Measurements from ENCODE around the gene NRROS.

NRROS gene

DNA sequence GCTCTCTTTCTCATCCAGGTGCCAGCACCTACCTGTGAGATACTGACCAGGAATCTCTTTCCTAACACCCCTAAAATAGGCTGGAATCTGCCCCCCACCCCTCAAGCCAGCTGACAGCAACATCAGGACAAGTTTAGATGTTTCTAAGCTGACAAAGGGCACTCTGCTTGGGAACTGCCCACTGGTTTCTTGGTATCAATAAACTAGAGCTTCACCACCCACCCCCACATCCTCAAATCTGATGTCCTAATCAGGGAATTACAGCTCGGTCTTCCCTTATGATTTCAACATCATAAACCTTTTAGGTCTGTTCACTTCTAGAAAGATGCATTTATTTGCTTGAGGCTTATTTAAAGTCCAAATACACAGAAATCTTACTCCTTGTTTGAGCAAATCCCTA lies 37.9 kb downstream of the NRROS start:
- no peaks in the 10 kb centered on the region for H3K4me1 ChIP-seq (ENCODE audit: control insufficient read depth in 1 of 2, insufficient read depth in 2 of 2, low read length in 2 of 2)

DNA sequence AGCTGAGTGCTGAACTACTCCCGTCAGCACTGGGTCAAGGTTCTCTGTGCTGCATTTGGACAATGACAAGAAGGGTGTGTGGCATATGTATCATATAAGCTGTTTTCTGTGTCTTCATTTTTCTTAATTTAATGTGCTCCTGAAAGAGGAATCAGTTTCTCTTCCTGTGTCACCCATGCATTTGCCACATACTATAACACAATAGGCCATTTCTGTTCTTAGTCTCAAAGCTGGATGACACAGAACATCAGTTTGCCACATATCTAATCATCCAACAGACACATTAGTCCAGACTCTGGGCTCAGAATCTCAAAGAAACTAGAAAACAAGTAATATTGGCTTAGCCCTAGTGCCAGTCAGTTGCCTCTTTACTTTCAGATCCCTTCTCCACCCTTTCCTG lies 38.4 kb downstream of the NRROS start:
- Histone ChIP-seq H3K27ac (ENCODE audit: low read depth, low read length) (no peak overlapping the region), H3K36me3 (ENCODE audit: control insufficient read depth in 1 of 2, insufficient read depth in 2 of 2, low read length in 2 of 2) (no peaks in the 10 kb centered on the region), H3K4me1 (ENCODE audit: control insufficient read depth in 1 of 2, insufficient read depth in 2 of 2, low read length in 2 of 2) (no peaks in the 10 kb centered on the region), H3K9me3 (ENCODE audit: control insufficient read depth in 1 of 2, low read length in 2 of 2) (no peaks in the 10 kb centered on the region), H3K4me3 (ENCODE audit: low read depth in 1 of 2, low read length in 2 of 2) (no peak overlapping the region), H3K9ac (ENCODE audit: low read depth in 1 of 2, low read length in 2 of 2) (no peak overlapping the region), H3K27me3 (ENCODE audit: control insufficient read depth in 1 of 2, insufficient read depth in 2 of 2, low read length in 2 of 2) (no peaks in the 10 kb centered on the region)

More for the DNA sequence above, 37.9 kb downstream of the NRROS start:
- Histone ChIP-seq H3K36me3 (ENCODE audit: control insufficient read depth in 1 of 2, insufficient read depth in 2 of 2, low read length in 2 of 2) (no peaks in the 10 kb centered on the region), H3K27ac (ENCODE audit: low read depth, low read length) (no peak overlapping the region), H3K9ac (ENCODE audit: low read depth in 1 of 2, low read length in 2 of 2) (no peak overlapping the region), H3K27me3 (ENCODE audit: control insufficient read depth in 1 of 2, insufficient read depth in 2 of 2, low read length in 2 of 2) (no peaks in the 10 kb centered on the region), H3K9me3 (ENCODE audit: control insufficient read depth in 1 of 2, low read length in 2 of 2) (no peaks in the 10 kb centered on the region), H3K4me3 (ENCODE audit: low read depth in 1 of 2, low read length in 2 of 2) (no peak overlapping the region)

DNA sequence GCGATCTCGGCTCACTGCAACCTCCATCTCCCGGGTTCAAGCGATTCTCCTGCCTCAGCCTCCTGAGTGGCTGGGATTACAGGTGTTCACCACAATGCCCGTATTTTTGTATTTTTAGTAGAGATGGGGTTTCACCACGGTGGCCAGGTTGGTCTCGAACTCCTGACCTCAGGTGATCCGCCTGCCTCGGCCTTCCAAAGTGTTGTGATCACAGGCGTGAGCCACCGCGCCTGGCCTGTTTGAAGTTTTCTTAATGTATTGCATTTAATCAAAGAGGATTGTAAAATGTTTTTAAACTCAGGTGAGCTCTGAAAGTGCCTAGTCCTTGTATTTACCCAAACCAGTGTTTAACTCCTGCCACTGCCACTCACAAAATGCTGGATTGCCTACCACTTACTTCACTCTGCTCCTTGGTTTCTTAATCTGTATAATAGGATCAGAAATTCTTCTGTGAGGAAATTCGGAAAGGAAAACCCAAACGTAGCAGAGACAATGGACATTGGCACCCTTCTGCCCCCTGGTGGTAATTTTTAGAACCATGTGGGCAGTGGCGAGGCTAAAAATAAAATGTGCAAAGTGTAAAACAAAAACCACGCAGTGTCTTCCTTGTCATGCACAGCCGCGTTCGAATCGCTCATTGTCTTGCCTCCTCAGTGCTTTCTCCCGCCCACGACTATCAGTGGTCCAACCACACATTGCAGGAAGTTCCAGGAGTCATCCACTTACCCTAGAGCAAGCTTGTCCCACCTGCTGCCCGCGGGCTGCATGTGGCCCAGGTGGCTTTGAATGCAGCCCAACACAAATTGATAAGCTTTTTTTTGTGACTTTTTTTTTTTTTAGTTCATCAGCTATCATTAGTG lies 45.3 kb downstream of the NRROS start:
- Histone ChIP-seq H3K27ac (ENCODE audit: low read depth, low read length) (no peak overlapping the region), H3K27me3 (ENCODE audit: control insufficient read depth in 1 of 2, insufficient read depth in 2 of 2, low read length in 2 of 2) (no peaks in the 10 kb centered on the region), H3K9ac (ENCODE audit: low read depth in 1 of 2, low read length in 2 of 2) (peak overlapping the region in 1 of 2 donors; percentile 21), H3K4me1 (ENCODE audit: control insufficient read depth in 1 of 2, insufficient read depth in 2 of 2, low read length in 2 of 2) (peaks cover 3 to 6% of the 10 kb centered on the region in 2 donors), H3K4me3 (ENCODE audit: low read depth in 1 of 2, low read length in 2 of 2) (peak overlapping the region in 1 of 2 donors; percentile 50), H3K9me3 (ENCODE audit: control insufficient read depth in 1 of 2, low read length in 2 of 2) (no peaks in the 10 kb centered on the region), H3K36me3 (ENCODE audit: control insufficient read depth in 1 of 2, insufficient read depth in 2 of 2, low read length in 2 of 2) (no peaks in the 10 kb centered on the region)

DNA sequence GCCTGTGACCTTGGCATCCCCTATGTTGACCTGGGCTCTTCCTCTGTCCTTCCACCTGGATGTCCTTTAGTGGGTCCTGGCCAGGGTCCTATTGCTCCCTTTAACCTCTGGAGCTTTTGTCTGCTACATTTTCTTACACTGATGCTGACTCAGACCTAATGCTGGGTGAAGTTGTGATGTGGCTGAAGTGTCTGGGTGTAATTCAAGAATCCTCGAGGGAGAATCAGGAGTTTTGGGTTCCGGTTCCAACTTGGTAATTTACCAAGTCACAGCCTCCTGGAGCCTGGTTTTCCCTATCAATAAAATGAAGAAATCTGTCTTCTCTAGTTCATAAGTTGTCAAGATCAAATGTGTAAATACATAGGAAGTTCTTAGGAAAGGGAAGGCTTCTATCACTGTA lies 46.9 kb downstream of the NRROS start:
- Histone ChIP-seq H3K27ac (ENCODE audit: low read depth, low read length) (no peak overlapping the region), H3K27me3 (ENCODE audit: control insufficient read depth in 1 of 2, insufficient read depth in 2 of 2, low read length in 2 of 2) (no peaks in the 10 kb centered on the region), H3K36me3 (ENCODE audit: control insufficient read depth in 1 of 2, insufficient read depth in 2 of 2, low read length in 2 of 2) (no peaks in the 10 kb centered on the region), H3K4me3 (ENCODE audit: low read depth in 1 of 2, low read length in 2 of 2) (no peak overlapping the region), H3K9me3 (ENCODE audit: control insufficient read depth in 1 of 2, low read length in 2 of 2) (no peaks in the 10 kb centered on the region), H3K4me1 (ENCODE audit: control insufficient read depth in 1 of 2, insufficient read depth in 2 of 2, low read length in 2 of 2) (peaks cover 3 to 6% of the 10 kb centered on the region in 2 donors), H3K9ac (ENCODE audit: low read depth in 1 of 2, low read length in 2 of 2) (no peak overlapping the region)

DNA sequence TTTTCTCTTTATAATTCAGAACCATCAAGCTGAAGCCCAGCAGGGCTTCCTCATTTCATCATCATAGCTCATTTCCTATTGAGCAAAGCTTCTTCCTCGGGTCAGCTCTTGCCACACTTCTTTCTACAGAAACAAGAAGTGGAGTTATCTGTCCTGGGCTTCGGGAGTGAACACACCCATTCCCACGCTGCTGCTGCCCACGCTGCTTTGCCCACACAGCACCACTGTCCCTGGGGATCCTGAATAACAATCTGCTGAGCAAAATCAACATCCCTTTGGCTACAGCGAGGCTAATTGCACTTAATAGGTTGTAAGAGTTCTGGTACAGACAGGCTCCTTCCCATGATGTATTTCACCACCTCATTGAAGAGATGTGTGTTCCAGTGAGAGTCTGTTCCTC lies 48.9 kb downstream of the NRROS start:
- Histone ChIP-seq H3K4me3 (ENCODE audit: low read depth in 1 of 2, low read length in 2 of 2) (no peak overlapping the region), H3K27me3 (ENCODE audit: control insufficient read depth in 1 of 2, insufficient read depth in 2 of 2, low read length in 2 of 2) (no peaks in the 10 kb centered on the region), H3K9ac (ENCODE audit: low read depth in 1 of 2, low read length in 2 of 2) (no peak overlapping the region), H3K36me3 (ENCODE audit: control insufficient read depth in 1 of 2, insufficient read depth in 2 of 2, low read length in 2 of 2) (no peaks in the 10 kb centered on the region), H3K27ac (ENCODE audit: low read depth, low read length) (no peak overlapping the region), H3K9me3 (ENCODE audit: control insufficient read depth in 1 of 2, low read length in 2 of 2) (no peaks in the 10 kb centered on the region), H3K4me1 (ENCODE audit: control insufficient read depth in 1 of 2, insufficient read depth in 2 of 2, low read length in 2 of 2) (peaks cover 3 to 6% of the 10 kb centered on the region in 2 donors)

DNA sequence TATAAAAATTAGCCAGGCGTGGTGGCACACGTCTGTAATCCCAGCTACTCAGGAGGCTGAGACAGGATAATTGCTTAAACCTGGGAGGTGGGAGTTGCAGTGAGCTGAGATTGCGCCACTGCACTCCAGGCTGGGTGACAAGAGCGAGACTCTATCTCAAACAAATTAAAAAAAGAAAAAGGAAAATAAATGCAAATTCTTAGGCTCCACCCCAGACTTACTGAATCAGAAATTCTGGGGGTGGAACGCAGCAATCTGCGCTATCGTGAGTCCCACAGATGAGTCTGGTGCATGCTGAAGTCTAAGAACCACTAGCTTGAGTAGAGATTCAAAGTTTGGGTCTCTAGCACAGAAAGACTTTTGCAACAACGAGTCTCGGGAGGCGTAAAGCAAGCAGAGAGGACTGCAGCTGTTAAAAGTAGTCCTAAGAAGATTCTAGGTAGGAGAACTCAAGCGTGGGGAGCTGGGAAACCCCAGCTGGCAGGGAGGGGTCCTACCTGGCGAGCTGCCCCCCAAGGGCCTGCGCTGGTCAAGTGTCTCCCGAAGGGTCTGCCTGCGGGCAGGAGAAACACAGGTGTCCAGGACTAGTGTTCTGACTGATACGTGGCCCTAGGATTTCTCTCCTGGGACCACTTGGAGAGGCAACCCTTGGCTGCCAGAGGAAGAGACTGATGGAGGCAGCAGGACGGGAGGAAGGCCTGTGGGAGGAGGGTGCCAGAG lies 50.6 kb downstream of the NRROS start:
- Histone ChIP-seq H3K27me3 (ENCODE audit: control insufficient read depth in 1 of 2, insufficient read depth in 2 of 2, low read length in 2 of 2) (no peaks in the 10 kb centered on the region), H3K4me3 (ENCODE audit: low read depth in 1 of 2, low read length in 2 of 2) (no peak overlapping the region), H3K27ac (ENCODE audit: low read depth, low read length) (no peak overlapping the region), H3K9ac (ENCODE audit: low read depth in 1 of 2, low read length in 2 of 2) (no peak overlapping the region), H3K9me3 (ENCODE audit: control insufficient read depth in 1 of 2, low read length in 2 of 2) (no peaks in the 10 kb centered on the region), H3K4me1 (ENCODE audit: control insufficient read depth in 1 of 2, insufficient read depth in 2 of 2, low read length in 2 of 2) (peaks cover 0 to under 1% of the 10 kb centered on the region in 2 donors), H3K36me3 (ENCODE audit: control insufficient read depth in 1 of 2, insufficient read depth in 2 of 2, low read length in 2 of 2) (no peaks in the 10 kb centered on the region)

DNA sequence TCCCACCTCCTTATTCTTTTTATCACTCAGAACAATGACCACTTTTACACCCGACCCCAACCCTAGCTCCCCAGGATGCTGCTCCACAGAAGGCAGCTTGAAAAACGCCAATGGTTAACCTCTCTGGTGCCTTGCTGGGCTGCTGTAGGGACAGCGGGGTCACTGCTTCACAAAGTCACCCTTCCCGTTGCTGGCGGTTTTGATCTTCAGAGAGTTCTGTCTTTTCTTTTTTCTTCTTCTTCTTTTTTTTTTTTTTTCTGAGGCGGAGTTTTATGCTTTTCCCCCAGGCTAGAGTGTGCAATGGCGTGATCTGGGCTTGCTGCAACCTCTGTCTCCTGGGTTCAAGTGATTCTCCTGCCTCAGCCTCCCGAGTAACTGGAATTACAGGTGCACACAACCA lies 51.9 kb downstream of the NRROS start:
- H3K4me1 ChIP-seq (ENCODE audit: control insufficient read depth in 1 of 2, insufficient read depth in 2 of 2, low read length in 2 of 2) = no peaks in the 10 kb centered on the region
- no peak overlapping the region for H3K27ac ChIP-seq (ENCODE audit: low read depth, low read length)
- H3K9me3 ChIP-seq (ENCODE audit: control insufficient read depth in 1 of 2, low read length in 2 of 2) = no peaks in the 10 kb centered on the region
- H3K9ac ChIP-seq (ENCODE audit: low read depth in 1 of 2, low read length in 2 of 2) = no peak overlapping the region
- no peaks in the 10 kb centered on the region for H3K27me3 ChIP-seq (ENCODE audit: control insufficient read depth in 1 of 2, insufficient read depth in 2 of 2, low read length in 2 of 2)
- no peaks in the 10 kb centered on the region for H3K36me3 ChIP-seq (ENCODE audit: control insufficient read depth in 1 of 2, insufficient read depth in 2 of 2, low read length in 2 of 2)
- H3K4me3 ChIP-seq (ENCODE audit: low read depth in 1 of 2, low read length in 2 of 2) = no peak overlapping the region

DNA sequence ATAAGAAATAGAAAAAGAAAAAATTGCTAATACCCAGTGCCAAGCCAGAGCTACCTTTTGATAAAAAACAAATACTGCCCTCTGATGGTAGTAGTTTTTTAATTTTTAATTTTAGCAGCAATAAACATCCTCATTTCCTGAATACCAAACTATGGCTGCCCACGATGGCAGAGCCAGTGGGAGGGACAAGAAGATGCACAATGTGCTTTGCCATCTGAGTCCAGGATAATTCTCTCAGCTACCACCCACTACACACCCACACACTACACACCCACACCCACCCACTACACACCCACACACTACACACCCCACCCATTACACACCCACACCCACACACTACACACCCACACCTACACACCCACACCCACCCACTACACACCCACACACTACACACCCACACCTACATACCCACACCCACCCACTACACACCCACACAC lies 54.7 kb downstream of the NRROS start:
- no peaks in the 10 kb centered on the region for H3K9me3 ChIP-seq (ENCODE audit: control insufficient read depth in 1 of 2, low read length in 2 of 2)
- no peak overlapping the region for H3K27ac ChIP-seq (ENCODE audit: low read depth, low read length)
- H3K4me3 ChIP-seq (ENCODE audit: low read depth in 1 of 2, low read length in 2 of 2) = no peak overlapping the region
- H3K27me3 ChIP-seq (ENCODE audit: control insufficient read depth in 1 of 2, insufficient read depth in 2 of 2, low read length in 2 of 2) = no peaks in the 10 kb centered on the region
- H3K9ac ChIP-seq (ENCODE audit: low read depth in 1 of 2, low read length in 2 of 2) = no peak overlapping the region
- no peaks in the 10 kb centered on the region for H3K4me1 ChIP-seq (ENCODE audit: control insufficient read depth in 1 of 2, insufficient read depth in 2 of 2, low read length in 2 of 2)
- no peaks in the 10 kb centered on the region for H3K36me3 ChIP-seq (ENCODE audit: control insufficient read depth in 1 of 2, insufficient read depth in 2 of 2, low read length in 2 of 2)

DNA sequence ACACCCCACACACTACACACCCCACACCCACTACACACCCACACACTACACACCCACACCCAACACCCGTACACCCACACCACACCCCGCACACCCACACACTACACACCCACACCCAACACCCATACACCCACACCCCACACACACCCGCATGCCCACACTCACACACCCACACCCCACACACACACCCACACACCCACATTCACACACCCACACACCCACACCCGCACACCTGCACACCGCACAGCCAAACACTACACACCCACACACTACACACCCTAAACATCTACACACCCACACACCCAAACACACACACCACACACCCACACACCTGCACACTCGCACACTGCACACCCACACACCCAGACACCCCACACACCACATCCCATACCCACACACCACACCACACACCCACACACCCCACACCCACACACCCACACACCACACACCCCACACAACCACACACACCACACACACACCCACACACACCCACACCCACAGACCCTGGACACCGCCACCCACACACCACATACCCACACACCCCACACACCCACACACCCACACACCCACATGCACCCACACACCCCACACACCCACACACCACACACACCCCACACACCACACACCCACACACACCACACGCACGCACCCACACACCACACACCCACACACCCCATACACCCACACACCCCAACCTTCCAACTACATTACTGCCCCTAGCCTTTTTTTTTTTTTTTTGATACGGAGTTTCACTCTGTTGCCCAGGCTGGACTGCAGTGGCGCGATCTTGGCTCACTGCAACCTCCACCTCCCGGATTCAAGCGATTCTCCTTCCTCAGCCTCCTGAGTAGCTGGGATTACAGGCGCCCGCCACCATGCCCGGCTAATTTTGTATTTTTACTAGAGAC lies 55.7 kb downstream of the NRROS start:
- Histone ChIP-seq H3K9me3 (ENCODE audit: control insufficient read depth in 1 of 2, low read length in 2 of 2) (no peaks in the 10 kb centered on the region), H3K4me3 (ENCODE audit: low read depth in 1 of 2, low read length in 2 of 2) (no peak overlapping the region), H3K9ac (ENCODE audit: low read depth in 1 of 2, low read length in 2 of 2) (no peak overlapping the region), H3K36me3 (ENCODE audit: control insufficient read depth in 1 of 2, insufficient read depth in 2 of 2, low read length in 2 of 2) (no peaks in the 10 kb centered on the region), H3K27me3 (ENCODE audit: control insufficient read depth in 1 of 2, insufficient read depth in 2 of 2, low read length in 2 of 2) (no peaks in the 10 kb centered on the region), H3K27ac (ENCODE audit: low read depth, low read length) (no peak overlapping the region), H3K4me1 (ENCODE audit: control insufficient read depth in 1 of 2, insufficient read depth in 2 of 2, low read length in 2 of 2) (no peaks in the 10 kb centered on the region)

All from duodenal mucosa (tissue), 2 donors.